Heart left ventricle (tissue), 13 donors: ENCODE results near the gene SLBP.

Experiments used
- POLR2A ChIP-seq, 2 donors: fragments of 450-650 bp; IDR thresholded peaks; one replicate each; pipeline ENCODE4 v1.6.1; 2017; ENCODE audit warnings: antibody characterized with exemption in 2 of 2, mild to moderate bottlenecking in 2 of 2, moderate library complexity in 2 of 2
- TF ChIP-seq, protein P1 (sequence below), 12 donors: fragments of 200-600 bp; sonication (generic) in 4 of 12; IDR thresholded peaks; one replicate each; pipeline versions ENCODE4 v1.5.0 to v1.8.0; 2018 to 2022; ENCODE audit warnings: antibody characterized with exemption in 12 of 12, mild to moderate bottlenecking in 5 of 12
- donor health status: ischemic (EF 13 %, LVEDD 7.1; RV severe dilation, severe dysfunction).
- donor health status: DM: no; HTN: yes; CAD: no.
- donor health status: DM: no; HTN: no; CAD: no.
- donor health status: ischemic (EF 25% LVEDD 6.9; RV normal size, moderate dysfunction).
- donor health status: ischemic (EF 25% LVEDD 5.7; RV mildly dilated, moderate dysfunction).
- donor health status: ischemic (EF 35%, LVEDD 5.7; RV mildly dilated, moderate dysfunction).
- donor health status: nonischemic (EF 11% LVEDD 7.7; RV severe dilation, severe dysfunction).
- donor health status: DM: yes; HTN: yes; CAD: no.
- donor health status: PGD.
- donor health status: ischemic (EF 29% LVEDD 5.4; RV normal size, mild dysfunction).
- donor health status: nonischemic (EF 23%, LVEDD 6.1; RV moderate dilation, normal function).

DNA sequence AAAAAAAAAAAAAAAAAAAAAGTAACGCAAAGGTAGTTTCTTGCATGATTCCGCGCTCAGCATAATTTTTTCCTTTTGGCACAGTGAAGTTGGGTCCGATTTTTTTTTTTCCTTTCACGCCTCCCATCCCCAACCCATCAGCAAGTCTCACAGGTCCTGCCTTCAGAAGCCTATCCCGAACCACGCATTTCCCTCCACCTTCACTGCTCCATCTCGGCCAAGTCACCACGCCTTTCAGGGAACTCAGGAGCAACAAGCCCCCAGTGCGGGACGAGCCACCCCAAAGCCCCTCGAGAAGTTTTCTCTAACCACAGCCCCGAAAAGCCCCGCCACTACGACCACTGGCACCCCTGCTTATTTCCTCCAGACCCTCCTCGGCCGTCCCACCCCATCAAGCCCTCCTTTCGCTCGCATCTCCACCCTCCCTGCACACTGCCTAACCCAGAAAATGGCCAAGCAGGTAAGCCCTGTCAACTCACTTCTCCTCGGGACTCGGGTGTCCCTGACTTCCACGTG is 1.0 kb downstream of the SLBP start:
- TF ChIP-seq, protein P1, sequence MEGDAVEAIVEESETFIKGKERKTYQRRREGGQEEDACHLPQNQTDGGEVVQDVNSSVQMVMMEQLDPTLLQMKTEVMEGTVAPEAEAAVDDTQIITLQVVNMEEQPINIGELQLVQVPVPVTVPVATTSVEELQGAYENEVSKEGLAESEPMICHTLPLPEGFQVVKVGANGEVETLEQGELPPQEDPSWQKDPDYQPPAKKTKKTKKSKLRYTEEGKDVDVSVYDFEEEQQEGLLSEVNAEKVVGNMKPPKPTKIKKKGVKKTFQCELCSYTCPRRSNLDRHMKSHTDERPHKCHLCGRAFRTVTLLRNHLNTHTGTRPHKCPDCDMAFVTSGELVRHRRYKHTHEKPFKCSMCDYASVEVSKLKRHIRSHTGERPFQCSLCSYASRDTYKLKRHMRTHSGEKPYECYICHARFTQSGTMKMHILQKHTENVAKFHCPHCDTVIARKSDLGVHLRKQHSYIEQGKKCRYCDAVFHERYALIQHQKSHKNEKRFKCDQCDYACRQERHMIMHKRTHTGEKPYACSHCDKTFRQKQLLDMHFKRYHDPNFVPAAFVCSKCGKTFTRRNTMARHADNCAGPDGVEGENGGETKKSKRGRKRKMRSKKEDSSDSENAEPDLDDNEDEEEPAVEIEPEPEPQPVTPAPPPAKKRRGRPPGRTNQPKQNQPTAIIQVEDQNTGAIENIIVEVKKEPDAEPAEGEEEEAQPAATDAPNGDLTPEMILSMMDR (IDR thresholded peaks at IDR 0.05), result no peak
- no peak for TF ChIP-seq POLR2A (IDR thresholded peaks at IDR 0.05)
